Measurements from ENCODE around the gene ZBTB8A. TPM values are rescaled to one million over a fixed set of nuclear protein-coding genes. Genes with fewer than 3 reads are reported as not detected.

The ZBTB8A gene
- total RNA-seq, 2 experiments from 2014 or later: 0.16 TPM; not detected in 1

- Mint-ChIP-seq H3K4me1 (ENCODE audit: low read depth) (peaks cover 13% of the 10 kb centered on the region), H3K4me3 (no peak overlapping the region), H3K27ac (no peak overlapping the region), H3K9me3 (no peaks in the 10 kb centered on the region), H3K36me3 (ENCODE audit: low read depth) (peaks cover 15% of the 10 kb centered on the region), H3K27me3 (no peaks in the 10 kb centered on the region)
- intact Hi-C loops (cut with micrococcal nuclease): no loop called here
- ChIA-PET CTCF (no interaction called here), POLR2A (no interaction called here)
- no peak for TF ChIP-seq CTCF (IDR thresholded peaks at IDR 0.05)
- no peak for DNase-seq
- ATAC-seq: no peak
These were observed 105.2 kb downstream of the ZBTB8A start for GRCh38 chr1:32644426-32644825.

- H3K4me1 Mint-ChIP-seq (ENCODE audit: low read depth): peaks cover 16% of the 10 kb centered on the region
- DNase-seq: peak; percentile 45
- no peak for TF ChIP-seq CTCF (IDR thresholded peaks at IDR 0.05)
- POLR2A ChIA-PET: interaction anchor here (0.6 kb wide), 1 partner anchor 400 kb away, joined by 3 read pairs; no protein-coding TSS in a partner anchor
- H3K36me3 Mint-ChIP-seq (ENCODE audit: low read depth): peaks cover 31% of the 10 kb centered on the region
- intact Hi-C loops (cut with micrococcal nuclease): no loop called here
- ATAC-seq: no peak
- CTCF ChIA-PET: no interaction called here
- no peaks in the 10 kb centered on the region for H3K27me3 Mint-ChIP-seq
- peak overlapping the region; percentile 99 for H3K4me3 Mint-ChIP-seq
- peak overlapping the region; percentile 60 for H3K27ac Mint-ChIP-seq
- H3K9me3 Mint-ChIP-seq: no peaks in the 10 kb centered on the region
These were observed 108.3 kb downstream of the ZBTB8A start for GRCh38 chr1:32647308-32648134.

- ATAC-seq: peak; percentile 79
- Mint-ChIP-seq H3K27me3 (no peaks in the 10 kb centered on the region), H3K27ac (peak within 1 kb of the TSS; percentile 100), H3K4me1 (ENCODE audit: low read depth) (peaks cover 32% of the 10 kb centered on the region), H3K9me3 (no peaks in the 10 kb centered on the region), H3K4me3 (peak within 1 kb of the TSS; percentile 99), H3K36me3 (ENCODE audit: low read depth) (peaks cover 45% of the 10 kb centered on the region)
- TF ChIP-seq CTCF (IDR thresholded peaks at IDR 0.05): no peak
- ChIA-PET POLR2A (interaction anchor here (0.8 to 3.1 kb wide), 13 partner anchors 8 to 256 kb away, joined by 3 to 17 read pairs (median 4); partner anchors contain the start of genes BSDC1, S100PBP and YARS1), CTCF (interaction anchor here (1.0 to 1.7 kb wide), 2 partner anchors 55 to 130 kb away, joined by 3 to 8 read pairs; no protein-coding TSS in a partner anchor)
- intact Hi-C loops (cut with micrococcal nuclease): no loop called here
- peak; percentile 92 for DNase-seq
These were observed 111.1 kb downstream of the ZBTB8A start, which contains the start of gene ZBTB8OS for GRCh38 chr1:32650248-32650751. TSS of gene ZBTB8OS (minus strand) at chr1:32650550. CDS start at chr1:32650529, 21 bp downstream.

- Mint-ChIP-seq H3K36me3 (ENCODE audit: low read depth) (peaks cover 49% of the 10 kb centered on the region), H3K9me3 (no peaks in the 10 kb centered on the region), H3K4me1 (ENCODE audit: low read depth) (peaks cover 38% of the 10 kb centered on the region), H3K4me3 (peak within 1 kb of the TSS; percentile 99), H3K27me3 (no peaks in the 10 kb centered on the region), H3K27ac (peak within 1 kb of the TSS; percentile 100)
- no peak for TF ChIP-seq CTCF (IDR thresholded peaks at IDR 0.05)
- ATAC-seq: peak; percentile 89
- intact Hi-C loops (cut with micrococcal nuclease): no loop called here
- CTCF ChIA-PET: interaction anchor here (0.7 to 1.7 kb wide), 3 partner anchors 55 to 131 kb away, joined by 3 to 8 read pairs (median 4); no protein-coding TSS in a partner anchor
- POLR2A ChIA-PET: interaction anchor here (0.7 to 3.1 kb wide), 16 partner anchors 8 to 256 kb away, joined by 3 to 17 read pairs (median 4); partner anchors contain the start of genes BSDC1, S100PBP and YARS1
- peak; percentile 97 for DNase-seq
These were observed 111.7 kb downstream of the ZBTB8A start, which contains the start of gene RBBP4 for GRCh38 chr1:32650752-32651460. TSS of gene RBBP4 (plus strand) at chr1:32651208. CDS start at chr1:32651307, 99 bp downstream.

All from activated CD8-positive, alpha-beta T cell treated with anti-CD3 and anti-CD28 coated beads for 36 hours (primary cell).